A549 (cell line): Measurements from ENCODE around the gene DLX4. TPM values are rescaled to one million over a fixed set of nuclear protein-coding genes. Genes with fewer than 3 reads are reported as not detected.

ENCODE experiments used
- ATAC-seq, 2 experiments: fragments of 200-7000 bp in 1 of 2; fragments of >200 bp in 1 of 2; cut with Nextera tagmentation in 1 of 2; cut with Tn5 transposase in 1 of 2; 3 replicates each; pipeline versions ENCODE4 v1.8.0 to v1.9.1; 2018 to 2020; ENCODE audit warnings: mild to moderate bottlenecking in 1 of 2, moderate library complexity in 1 of 2
- CTCF ChIA-PET: fragments of 300-600 bp; sonication (Branson Sonifier 250); formaldehyde crosslinking; extraction: SDS; loops from one replicate; lab custom pipeline; 2021; ENCODE audit warnings: antibody characterized with exemption, inconsistent platforms; lab: Yijun Ruan, JAX
- POLR2A ChIA-PET: fragments of 350-600 bp; formaldehyde crosslinking; extraction: SDS; loops from one replicate; lab custom pipeline; 2021; ENCODE audit warnings: antibody characterized with exemption, inconsistent platforms; lab: Yijun Ruan, JAX
- DNase-seq, 2 experiments: peaks; one replicate each; pipeline versions ENCODE4 v3.0.0 to v3.0.0-alpha.2; 2011 to 2016; ENCODE audit warnings: low read depth in 1 of 2, low spot score in 1 of 2
- FAIRE-seq: peaks from 2 replicates; lab custom pipeline; 2011; peaks lifted over from hg19 to GRCh38; lab: Jason Lieb, UNC
- H3K27ac ChIP-seq, 2 experiments: fragments of >200 bp; sonication (Bioruptor Twin); formaldehyde crosslinking; 3 replicates each; pipeline ENCODE4 v1.5.1; 2016 to 2017
- H3K4me1 ChIP-seq: fragments of >200 bp; sonication (Bioruptor Twin); formaldehyde crosslinking; 3 replicates; pipeline ENCODE4 v1.6.1; 2016
- H3K4me2 ChIP-seq: fragments of >200 bp; sonication (Bioruptor Twin); formaldehyde crosslinking; 3 replicates; pipeline ENCODE4 v1.6.1; 2016
- H3K4me3 ChIP-seq: fragments of >200 bp; sonication (Bioruptor Twin); formaldehyde crosslinking; 3 replicates; pipeline ENCODE4 v1.5.1; 2016
- H3K9me3 ChIP-seq: fragments of >200 bp; sonication (Bioruptor Twin); formaldehyde crosslinking; 3 replicates; pipeline ENCODE4 v1.6.1; 2016
- ATOH8 ChIP-seq: fragments of 250-450 bp; sonication (Bioruptor Pico); IDR thresholded peaks from 2 replicates; pipeline ENCODE4 v1.5.0; 2020; ENCODE audit warnings: low read depth, mild to moderate bottlenecking, moderate library complexity
- CEBPB ChIP-seq, 2 experiments: fragments of >200 bp in 1 of 2; sonication (Bioruptor Twin) in 1 of 2; formaldehyde crosslinking in 1 of 2; IDR thresholded peaks; 2 replicates each; pipeline ENCODE4 v1.6.1; 2012 to 2016
- CTCF ChIP-seq: fragments of >200 bp; sonication (Bioruptor Twin); formaldehyde crosslinking; IDR thresholded peaks from 3 replicates; pipeline ENCODE4 v1.5.1; 2016
- E2F6 ChIP-seq: IDR thresholded peaks from 2 replicates; pipeline ENCODE4 v1.6.1; 2012; ENCODE audit warnings: low read depth, borderline replicate concordance
- EHMT2 ChIP-seq: fragments of 200-600 bp; sonication (generic); IDR thresholded peaks from 2 replicates; pipeline ENCODE4 v1.6.1; 2016; ENCODE audit warnings: antibody characterized with exemption, low read depth, mild to moderate bottlenecking, moderate library complexity
- FOSB ChIP-seq: fragments of 250-450 bp; sonication (Bioruptor Pico); IDR thresholded peaks from 2 replicates; pipeline ENCODE4 v1.5.0; 2020; ENCODE audit warnings: mild to moderate bottlenecking, moderate library complexity
- HOXA7 ChIP-seq: fragments of 250-450 bp; sonication (Bioruptor Pico); IDR thresholded peaks from 2 replicates; pipeline ENCODE4 v1.5.0; 2020; ENCODE audit warnings: mild to moderate bottlenecking, moderate library complexity
- HOXB5 ChIP-seq: fragments of 250-450 bp; sonication (Bioruptor Pico); IDR thresholded peaks from 2 replicates; pipeline ENCODE4 v1.5.0; 2020; ENCODE audit warnings: mild to moderate bottlenecking, moderate library complexity
- JUNB ChIP-seq: fragments of >200 bp; sonication (Bioruptor Twin); formaldehyde crosslinking; IDR thresholded peaks from 2 replicates; pipeline ENCODE4 v1.6.1; 2016
- MAFK ChIP-seq: fragments of 450-650 bp; IDR thresholded peaks from 2 replicates; pipeline ENCODE4 v1.6.1; 2014; ENCODE audit not compliant: partially characterized antibody
- MAX ChIP-seq: IDR thresholded peaks from 2 replicates; pipeline ENCODE4 v1.6.1; 2012
- NR3C1 ChIP-seq: fragments of >200 bp; sonication (Bioruptor Twin); formaldehyde crosslinking; IDR thresholded peaks from 3 replicates; pipeline ENCODE4 v1.6.1; 2017
- POLR2A ChIP-seq: IDR thresholded peaks from 2 replicates; pipeline ENCODE4 v1.6.1; 2012; ENCODE audit warnings: mild to moderate bottlenecking, low read length
- POLR2AphosphoS2 ChIP-seq: conservative IDR thresholded peaks from 2 replicates; pipeline ENCODE4 v1.6.1; 2012; ENCODE audit warnings: low read length, improper control_type of control experiment, inconsistent platforms
- RCOR1 ChIP-seq: fragments of 150-350 bp; IDR thresholded peaks from 2 replicates; pipeline ENCODE4 v1.6.1; 2014; ENCODE audit warnings: antibody characterized with exemption, low read length, low read depth
- RFX5 ChIP-seq: fragments of 450-650 bp; IDR thresholded peaks from 2 replicates; pipeline ENCODE4 v1.7.1; 2014; ENCODE audit warnings: antibody characterized with exemption, mild to moderate bottlenecking, moderate library complexity
- RNF2 ChIP-seq: fragments of 200-600 bp; sonication (generic); IDR thresholded peaks from 2 replicates; pipeline ENCODE4 v1.6.1; 2016; ENCODE audit warnings: low read depth, mild to moderate bottlenecking, antibody characterized with exemption, moderate library complexity, borderline replicate concordance
- TFCP2L1 ChIP-seq: fragments of 250-450 bp; sonication (Bioruptor Pico); IDR thresholded peaks from 2 replicates; pipeline ENCODE4 v1.5.0; 2021; ENCODE audit warnings: mild to moderate bottlenecking
- USF2 ChIP-seq: fragments of 450-650 bp; IDR thresholded peaks from 2 replicates; pipeline ENCODE4 v1.6.1; 2014; ENCODE audit warnings: antibody characterized with exemption
- WGBS: methylation state at CpG from one replicate; pipeline ENCODE4 v1.1.6; 2017; ENCODE audit errors: missing lambda C conversion rate; 5-methylcytosine and 5-hydroxymethylcytosine counted together
- polyA plus RNA-seq, 4 experiments: library from polyadenylated mRNA; depleted of rRNA in 3 of 4; stranded (reverse); fragments of >200 nt; fragmentation: RNase III in 1 of 4; extraction: RNeasy Plus Mini Kit Qiagen cat#74134 plus additional on column Dnase treatment in 1 of 4; gene quantifications; 2 replicates in 3 of 4; 3 replicates in 1 of 4; pipeline ENCODE4 v1.2.3, GENCODE V29; 2011 to 2017

The DLX4 gene
- polyA plus RNA-seq, 2 of the 4 experiments (the other 2 are of a cell fraction), result 2.9 to 4.1 TPM

GRCh38 chr17:49935526-49936210 lies 33.3 kb upstream of the DLX4 start:
- POLR2A ChIA-PET, result no interaction called here
- CTCF ChIA-PET, result interaction anchor here (0.9 to 82.2 kb wide), 3 partner anchors 12 to 55 kb away, joined by 3 to 2613 read pairs (median 2613); partner anchors contain the start of genes DLX3 and DLX4
- Histone ChIP-seq H3K27ac (no peak overlapping the region), H3K4me2 (no peak overlapping the region), H3K4me3 (no peak overlapping the region), H3K4me1 (no peaks in the 10 kb centered on the region), H3K9me3 (no peaks in the 10 kb centered on the region)
- 65% methylated on average over 11 of the region's 15 CpGs for WGBS
- no peak for ATAC-seq
- TF ChIP-seq CTCF (no peak), MAX (no peak), CEBPB (IDR thresholded peaks at IDR 0.05) (no peak), ATOH8 (no peak), RCOR1 (no peak), EHMT2 (no peak), POLR2A (no peak), USF2 (no peak), HOXB5 (no peak), RFX5 (no peak), TFCP2L1 (CRISPR knock-in tag) (no peak)
- DNase-seq, result no peak
- no peak for FAIRE-seq

GRCh38 chr17:49936386-49936785 lies 32.6 kb upstream of the DLX4 start:
- FAIRE-seq, result no peak
- Histone ChIP-seq H3K4me3 (no peak overlapping the region), H3K4me2 (no peak overlapping the region), H3K9me3 (no peaks in the 10 kb centered on the region), H3K27ac (no peak overlapping the region), H3K4me1 (no peaks in the 10 kb centered on the region)
- CTCF ChIA-PET, result interaction anchor here (0.9 to 82.2 kb wide), 3 partner anchors 13 to 56 kb away, joined by 3 to 2613 read pairs (median 2613); partner anchors contain the start of genes DLX3 and DLX4
- DNase-seq, result no peak
- no peak for ATAC-seq
- WGBS, result 85% methylated on average over 9 of the region's 9 CpGs
- TF ChIP-seq RNF2, result no peak
- no peak for TF ChIP-seq MAFK
- POLR2A ChIA-PET, result no interaction called here

- WGBS, result 60% methylated on average over 7 of the region's 7 CpGs
- no peak for ATAC-seq
- H3K4me1 ChIP-seq, result no peaks in the 10 kb centered on the region
- TF ChIP-seq HOXA7 (CRISPR knock-in tag) (no peak), POLR2AphosphoS2 (no peak), FOSB (CRISPR knock-in tag) (no peak), JUNB (no peak), NR3C1 (no peak), ATOH8 (no peak), E2F6 (no peak)
- TF ChIP-seq, all 56 proteins: peak for 0
- no peaks in the 10 kb centered on the region for H3K9me3 ChIP-seq
- CTCF ChIA-PET, result interaction anchor here (0.8 to 82.2 kb wide), 5 partner anchors 16 to 79 kb away, joined by 3 to 2613 read pairs (median 7); partner anchors contain the start of genes DLX3 and DLX4
- H3K4me2 ChIP-seq, result no peak overlapping the region
- FAIRE-seq (no peak), DNase-seq (no peak)
- no peak overlapping the region for H3K4me3 ChIP-seq
- no peak overlapping the region for H3K27ac ChIP-seq
- POLR2A ChIA-PET, result no interaction called here
Observed at GRCh38 chr17:49939318-49939717, 29.7 kb upstream of the DLX4 start.
